ENCODE data around the gene DAP.

DAP gene

DNA sequence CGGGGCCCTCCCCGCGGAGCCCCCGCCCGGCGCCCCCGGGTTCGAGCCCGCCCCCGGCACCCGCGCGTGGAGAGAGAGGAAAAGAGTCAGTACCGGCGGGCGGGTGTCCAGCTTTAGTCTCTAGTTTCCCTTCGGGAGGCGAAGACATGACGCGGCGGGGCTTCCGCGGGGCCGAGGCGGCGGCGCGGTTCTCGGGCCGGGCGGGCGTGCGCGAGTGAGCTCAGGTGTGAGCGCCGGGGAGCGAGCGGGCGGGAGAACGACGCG lies 181 bp downstream of the DAP start:
- no peak for DNase-seq (ENCODE audit: low read depth in 3 of 3)

DNA sequence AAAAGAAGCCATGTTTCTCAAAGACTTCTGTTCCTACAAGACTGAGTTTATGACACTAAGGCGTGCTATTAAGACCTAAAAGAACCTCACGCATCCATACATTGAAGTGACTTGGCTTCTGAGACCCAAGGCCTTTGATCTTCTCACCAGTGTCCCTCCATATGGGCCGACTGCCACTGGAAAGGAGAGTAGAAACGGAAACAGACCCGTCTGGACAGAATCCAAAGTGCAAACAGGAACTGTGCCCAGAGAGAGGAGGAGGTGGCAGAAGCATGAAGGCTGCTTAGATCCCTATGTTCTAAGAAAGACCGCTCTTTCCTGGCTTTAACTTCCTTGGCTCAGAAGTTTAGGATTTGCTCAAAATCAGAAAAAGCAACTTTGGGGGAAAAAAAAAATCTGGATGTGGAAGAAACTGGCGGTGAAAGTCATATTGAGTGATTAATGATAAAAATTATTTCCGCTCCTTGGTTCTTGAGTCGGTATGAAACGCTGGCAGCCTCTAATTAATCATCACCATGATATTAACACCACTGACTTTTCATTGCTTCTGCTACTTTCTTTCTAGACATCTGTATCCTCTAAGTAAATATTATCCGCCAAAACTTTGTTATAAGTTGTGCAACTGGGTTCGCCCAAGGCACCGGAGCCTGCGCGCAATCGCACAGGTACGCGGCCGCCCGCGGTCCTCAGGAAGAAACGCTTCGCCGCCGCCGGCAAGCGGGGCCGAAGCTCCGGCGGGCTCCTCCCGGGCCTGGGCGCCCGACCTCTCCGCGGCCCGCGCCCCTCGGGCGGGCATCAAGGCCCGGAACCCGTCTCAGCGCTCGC lies 726 bp downstream of the DAP start:
- peak; percentile 9 to 26 (median 15) for DNase-seq (ENCODE audit: low read depth in 3 of 3)

DNA sequence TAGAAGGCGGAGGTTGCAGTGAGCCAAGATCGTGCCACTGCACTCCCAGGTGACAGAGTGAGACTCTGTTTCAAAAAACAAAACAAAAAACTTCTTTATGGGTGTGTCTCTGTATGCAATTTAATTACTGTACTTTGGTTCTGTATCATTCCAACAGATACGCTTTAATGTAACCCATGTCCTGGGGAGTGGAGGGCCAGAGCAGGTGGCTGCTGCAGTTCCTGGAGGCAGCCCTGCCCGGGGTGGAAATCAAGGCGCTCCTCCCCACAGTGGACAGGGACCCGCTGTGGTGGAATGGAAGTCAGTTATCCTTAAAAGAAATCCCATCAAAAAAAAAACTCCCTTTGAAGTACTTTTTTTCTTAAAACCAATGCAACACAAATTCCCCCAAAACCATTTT lies 1.9 kb downstream of the DAP start:
- no peak for DNase-seq (ENCODE audit: low read depth in 3 of 3)

DNA sequence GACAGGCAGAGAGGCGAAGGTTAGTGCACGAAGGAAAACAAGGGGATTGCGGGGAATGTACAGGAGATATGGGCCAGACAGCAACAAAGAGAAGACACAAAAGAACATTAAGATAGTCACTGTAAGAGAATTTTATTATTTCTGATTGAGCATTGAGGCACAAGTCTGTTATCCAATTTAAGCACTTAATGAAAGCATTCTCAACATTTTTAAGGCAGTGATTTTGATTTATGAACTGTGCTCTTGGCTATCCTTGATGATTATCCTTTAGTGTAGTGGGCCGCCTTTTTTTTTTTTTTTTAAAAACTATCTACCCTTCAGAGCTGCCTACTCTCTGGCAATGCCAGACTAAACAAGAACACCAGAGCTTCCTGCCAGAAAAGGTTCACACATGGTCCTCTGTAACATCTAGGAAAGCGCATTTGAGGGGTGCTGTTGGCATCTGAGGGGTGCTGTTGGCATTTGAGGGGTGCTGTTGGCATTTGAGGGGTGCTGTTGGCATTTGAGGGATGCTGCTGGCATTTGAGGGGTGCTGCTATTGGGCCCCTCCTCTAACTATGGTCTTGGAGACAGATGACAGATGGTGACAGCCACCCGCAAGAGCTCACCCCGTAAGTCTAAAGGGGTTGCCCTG lies 3.0 kb downstream of the DAP start:
- no peak for DNase-seq (ENCODE audit: low read depth in 3 of 3)

DNA sequence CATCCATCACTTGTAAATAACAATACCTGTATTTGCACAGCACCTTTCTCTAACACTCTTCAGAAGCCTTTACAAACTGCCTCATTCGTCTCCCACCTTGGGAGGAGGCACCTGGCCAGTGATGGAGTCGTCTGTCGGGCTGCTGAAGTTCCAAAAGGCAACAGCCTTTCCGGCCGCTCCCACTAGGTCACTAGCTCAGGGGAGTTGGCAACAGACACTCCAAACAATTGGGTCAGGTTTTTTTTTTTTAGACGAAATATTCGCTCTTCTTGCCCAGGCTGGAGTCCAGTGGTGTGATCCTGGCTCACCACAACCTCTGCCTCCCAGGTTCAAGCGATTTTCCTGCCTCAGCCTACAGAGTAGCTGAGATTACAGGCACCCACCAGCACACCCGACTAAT lies 4.0 kb downstream of the DAP start:
- no peak for DNase-seq (ENCODE audit: low read depth in 3 of 3)

DNA sequence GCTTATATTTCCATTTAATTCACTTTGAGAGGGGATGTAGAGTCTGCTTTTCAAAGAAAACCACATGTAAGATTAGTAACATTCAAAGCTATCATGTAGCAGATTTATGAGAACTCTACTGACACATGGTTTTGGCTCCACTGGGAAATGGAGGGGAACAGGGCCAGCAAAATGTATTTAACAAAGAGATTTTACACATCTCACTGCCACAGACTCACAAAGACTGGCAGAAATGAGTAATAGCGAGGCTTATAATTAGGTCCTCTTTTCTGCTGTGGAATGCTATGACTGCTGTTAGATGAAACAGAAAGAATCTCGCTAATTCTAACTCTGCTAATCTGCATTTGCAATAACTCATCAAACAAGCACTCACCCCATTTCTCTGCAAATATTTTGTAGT lies 4.5 kb downstream of the DAP start:
- no peak for DNase-seq (ENCODE audit: low read depth in 3 of 3)

DNA sequence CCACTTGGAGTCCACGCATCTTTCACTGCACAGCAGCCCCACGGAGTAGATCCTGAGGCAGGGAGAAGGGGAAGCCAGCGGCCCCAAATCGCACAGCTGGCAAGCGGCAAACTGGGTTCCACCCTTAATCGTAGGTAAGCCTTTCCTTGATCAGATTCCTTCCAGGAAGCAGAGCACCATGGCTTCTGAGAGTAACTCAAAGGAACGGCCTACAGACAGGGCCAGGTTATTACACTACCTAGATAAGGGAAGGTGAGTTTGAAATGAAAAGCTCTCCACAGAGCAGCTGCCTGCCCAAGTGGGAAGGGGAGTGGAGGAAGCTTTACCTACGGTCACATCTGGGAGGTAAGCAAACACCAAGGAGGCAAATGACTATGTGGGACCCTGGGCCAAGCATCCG lies 7.9 kb downstream of the DAP start:
- no peak for DNase-seq (ENCODE audit: low read depth in 3 of 3)

DNA sequence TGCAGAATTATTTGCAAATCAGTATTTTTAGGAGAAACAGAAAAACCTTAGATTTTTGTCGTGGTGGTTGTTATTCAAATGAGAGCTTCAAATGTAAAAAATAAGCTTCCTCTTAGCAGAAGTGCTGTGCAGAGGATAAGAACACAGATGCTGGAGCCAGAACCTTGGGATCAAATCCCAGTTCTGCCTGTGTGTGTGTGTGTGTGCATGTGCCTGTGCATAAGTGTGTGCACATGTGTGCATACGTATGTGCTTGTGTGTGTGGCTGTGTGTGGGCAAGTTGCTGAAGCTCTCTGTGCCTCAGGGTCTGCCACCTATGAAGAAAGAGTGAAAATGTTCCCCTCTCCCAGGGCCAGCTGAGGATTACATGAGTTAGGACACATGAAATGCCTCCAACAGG lies 8.6 kb downstream of the DAP start:
- DNase-seq (ENCODE audit: low read depth in 3 of 3) = no peak

DNA sequence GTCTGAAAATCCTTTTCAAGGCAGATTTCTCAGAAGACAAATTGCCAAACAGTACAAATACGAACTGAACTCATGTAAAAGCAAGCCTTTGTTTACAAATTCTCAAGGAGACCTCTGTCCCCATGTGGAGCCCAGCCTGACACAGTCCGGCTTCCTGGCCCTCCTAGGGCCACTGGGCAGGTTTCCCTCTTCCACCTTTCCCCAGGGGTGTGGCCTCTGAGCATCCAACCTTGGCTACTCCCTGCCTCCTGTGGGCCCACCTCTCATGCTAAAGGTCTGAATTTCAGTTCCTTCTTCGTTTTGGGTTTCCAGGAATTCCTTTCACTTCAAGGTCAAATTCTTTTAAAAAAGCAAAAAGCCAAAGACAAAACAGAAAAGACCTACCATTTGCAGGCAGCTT lies 10.1 kb downstream of the DAP start:
- no peak for DNase-seq (ENCODE audit: low read depth in 3 of 3)

DNA sequence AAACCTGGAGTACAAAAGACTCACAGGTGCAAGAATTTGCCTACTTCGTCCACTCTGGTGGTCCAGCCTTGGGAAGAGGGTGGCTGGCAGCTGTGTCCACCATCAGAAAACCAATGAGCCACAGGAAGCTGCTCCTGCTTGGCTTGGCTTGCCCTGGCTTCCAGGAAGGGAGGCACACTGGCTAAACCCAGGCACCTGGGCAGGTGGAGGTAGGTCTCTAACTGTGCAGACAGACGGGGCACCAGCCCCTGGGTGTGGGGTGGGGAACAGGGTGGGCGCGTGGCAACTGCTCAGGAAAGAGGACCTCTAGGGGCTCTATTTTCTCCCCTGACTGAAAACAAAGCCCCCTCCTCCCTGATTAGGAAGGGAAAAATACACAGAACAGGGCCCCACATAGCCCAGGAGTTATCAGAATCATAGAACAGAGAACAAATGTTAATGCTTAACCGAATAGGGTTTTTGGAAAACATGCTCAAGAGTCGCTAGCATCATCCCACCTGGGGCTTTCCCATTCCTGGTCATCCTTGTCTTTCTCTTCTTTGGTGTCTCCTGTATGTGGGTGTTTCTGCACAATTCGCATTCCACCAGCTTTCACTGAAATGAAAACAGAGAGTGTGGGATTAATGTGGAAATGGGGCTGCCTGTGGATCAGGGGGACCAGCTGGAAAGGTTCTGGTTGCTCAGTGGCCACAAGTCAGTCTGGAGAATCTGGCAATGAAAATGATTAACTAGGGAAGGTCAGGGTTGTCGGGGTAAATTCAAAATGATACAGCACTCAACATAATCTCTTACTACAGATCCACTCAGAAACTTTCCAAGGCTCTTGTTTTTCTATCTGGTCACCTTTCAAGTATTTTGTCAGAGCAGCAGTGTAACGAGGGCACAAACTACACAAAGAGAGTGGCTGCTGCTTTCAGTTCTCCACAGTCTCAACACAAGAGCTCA lies 13.1 kb downstream of the DAP start:
- no peak for DNase-seq (ENCODE audit: low read depth in 3 of 3)

DNA sequence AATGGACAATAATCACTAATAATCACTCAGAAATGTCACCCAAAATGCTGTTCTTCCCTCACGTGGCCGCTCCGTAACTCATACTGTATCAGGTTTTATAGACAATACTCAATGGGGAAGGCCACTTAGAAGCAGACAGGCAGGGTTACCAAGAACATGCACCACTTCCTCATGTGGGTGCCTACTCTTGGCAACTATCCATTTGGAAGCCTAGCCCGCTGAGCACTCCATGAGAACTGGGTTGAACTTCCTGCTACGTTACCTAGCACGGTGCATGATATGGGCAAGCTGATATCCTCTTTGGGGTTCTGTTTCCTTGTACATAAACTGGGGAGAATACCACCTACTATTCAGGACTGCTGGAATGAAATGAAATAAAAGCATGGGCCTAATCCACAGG lies 14.3 kb downstream of the DAP start:
- DNase-seq (ENCODE audit: low read depth in 3 of 3) = no peak

DNA sequence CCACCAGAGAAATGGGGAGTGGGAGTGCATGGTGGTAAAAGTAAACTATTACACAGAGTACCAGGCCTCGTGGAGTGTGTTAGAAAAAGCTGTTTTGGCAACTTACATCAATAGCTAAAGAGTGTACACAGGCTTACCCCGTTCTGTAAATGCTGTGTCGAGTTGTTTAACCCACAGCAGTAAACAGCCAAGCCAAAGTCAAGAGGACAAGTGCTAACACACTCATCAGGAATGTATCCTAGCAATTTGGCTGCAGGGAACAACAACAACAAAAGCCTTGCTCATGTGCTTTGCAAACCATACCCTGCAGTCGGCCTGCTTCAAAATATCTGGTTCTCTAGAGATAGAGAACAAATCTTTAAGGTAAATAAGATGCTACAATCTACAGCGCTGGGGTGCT lies 15.9 kb downstream of the DAP start:
- no peak for DNase-seq (ENCODE audit: low read depth in 3 of 3)

DNA sequence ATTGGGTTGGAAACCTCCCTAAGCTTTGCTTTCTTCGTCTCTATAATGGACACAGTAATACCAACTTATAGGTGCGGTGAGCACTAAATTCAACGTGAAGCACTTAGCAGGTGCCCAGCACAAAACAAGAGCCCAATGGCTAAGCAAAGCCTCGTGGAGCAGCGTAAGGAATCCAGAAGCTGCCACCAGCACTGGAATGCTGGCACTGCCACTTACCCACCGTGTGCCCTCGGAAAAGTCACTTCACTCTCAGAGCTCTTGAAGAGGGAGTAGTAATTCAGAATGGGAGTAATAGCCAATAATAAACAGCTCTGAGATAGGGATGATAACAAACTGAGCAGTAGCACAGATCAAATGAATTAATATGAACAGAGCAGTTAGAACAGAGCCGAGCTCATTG lies 16.4 kb downstream of the DAP start:
- DNase-seq (ENCODE audit: low read depth in 3 of 3) = no peak

DNA sequence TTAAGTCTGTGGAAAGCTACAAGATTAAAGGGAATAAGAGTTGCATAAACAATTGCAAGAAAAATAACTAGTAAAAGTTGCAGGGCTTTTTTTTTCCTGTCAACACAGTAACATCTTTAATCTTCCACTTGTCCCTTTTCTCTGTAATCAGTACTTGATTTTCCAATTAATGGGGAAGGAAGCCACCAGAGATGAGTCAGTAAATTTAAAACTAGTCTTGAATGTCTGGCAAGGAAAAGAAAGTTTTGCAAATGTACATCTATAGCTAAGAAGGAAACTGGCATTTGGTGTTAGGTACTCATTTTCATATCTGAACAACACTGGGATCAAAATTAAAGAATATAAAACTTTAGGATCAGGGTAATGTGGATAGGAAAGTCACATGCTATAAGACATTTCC lies 17.1 kb downstream of the DAP start:
- no peak for DNase-seq (ENCODE audit: low read depth in 3 of 3)

DNA sequence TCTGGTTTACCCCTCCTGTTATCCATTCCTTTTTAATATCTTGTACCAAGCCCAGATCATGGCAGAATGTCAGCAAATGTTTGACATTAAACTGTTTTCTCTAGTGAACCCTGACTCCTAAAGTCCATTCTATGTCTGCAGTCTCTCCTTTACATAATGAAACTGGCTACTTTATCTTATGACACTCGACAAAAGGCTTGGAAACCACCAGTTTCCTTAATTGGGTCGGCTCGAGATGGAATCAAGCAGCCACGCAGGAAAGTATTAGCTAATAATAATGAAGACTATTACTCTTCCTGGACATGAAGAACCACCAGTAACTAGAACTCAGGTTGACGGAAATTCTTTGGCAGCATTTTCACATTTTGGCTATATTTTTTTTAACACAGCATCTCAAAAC lies 17.5 kb downstream of the DAP start:
- DNase-seq (ENCODE audit: low read depth in 3 of 3) = no peak

DNA sequence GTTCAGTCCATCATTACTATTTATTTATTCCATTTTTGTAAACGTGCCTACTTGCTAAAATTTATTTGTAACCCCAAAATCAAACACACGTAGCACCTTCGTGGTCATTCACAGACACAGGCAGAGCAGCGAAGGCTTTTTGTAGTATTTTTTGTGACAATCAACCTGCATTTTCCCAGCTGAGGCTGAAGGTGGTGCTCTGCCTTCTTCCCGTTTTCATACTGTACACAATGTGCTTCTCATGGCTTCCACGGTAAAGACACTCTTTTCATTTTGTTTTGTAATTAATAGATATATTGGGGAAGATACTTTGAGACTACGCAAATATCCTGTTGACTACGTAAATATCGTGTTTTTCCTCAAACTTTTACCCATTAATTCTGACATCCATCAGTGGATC lies 19.4 kb downstream of the DAP start:
- no peak for DNase-seq (ENCODE audit: low read depth in 3 of 3)

DNA sequence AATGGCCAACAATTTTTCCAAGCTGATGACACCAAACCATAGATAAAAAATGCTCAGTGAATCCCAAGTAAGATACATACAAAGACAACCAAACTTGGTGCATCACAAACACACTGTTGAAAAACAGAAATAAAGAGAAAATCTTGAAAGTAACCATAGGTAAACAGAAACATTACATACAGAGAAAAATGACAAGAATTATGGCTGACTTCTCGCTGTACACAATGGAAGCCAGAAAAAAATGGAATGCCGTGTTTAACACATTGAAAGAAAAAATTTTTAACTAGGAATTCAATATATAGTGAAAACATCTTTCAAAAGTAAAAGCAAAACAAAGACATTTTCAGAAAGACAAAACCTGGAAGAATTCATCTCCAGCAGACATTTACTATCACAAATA lies 20.6 kb downstream of the DAP start:
- DNase-seq (ENCODE audit: low read depth in 3 of 3) = no peak

DNA sequence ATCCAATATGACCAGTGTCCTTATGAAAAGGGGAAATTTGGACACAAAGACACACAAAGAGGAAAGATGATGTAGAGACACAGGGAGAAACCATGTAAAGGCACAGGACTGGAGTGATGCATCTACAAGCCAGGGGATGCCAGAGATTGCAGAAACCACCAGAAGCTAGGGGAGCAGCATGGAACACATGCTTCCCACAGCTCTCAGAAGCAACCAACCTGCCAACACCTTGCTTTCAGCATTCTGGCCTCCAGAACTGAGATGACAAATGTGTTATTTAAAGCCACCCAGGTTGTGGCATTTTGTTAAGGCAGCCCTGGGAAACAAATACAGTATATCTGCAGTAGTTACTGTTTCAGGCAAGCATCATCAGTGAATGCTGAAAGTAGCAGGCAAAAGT lies 23.2 kb downstream of the DAP start:
- DNase-seq (ENCODE audit: low read depth in 3 of 3) = no peak

DNA sequence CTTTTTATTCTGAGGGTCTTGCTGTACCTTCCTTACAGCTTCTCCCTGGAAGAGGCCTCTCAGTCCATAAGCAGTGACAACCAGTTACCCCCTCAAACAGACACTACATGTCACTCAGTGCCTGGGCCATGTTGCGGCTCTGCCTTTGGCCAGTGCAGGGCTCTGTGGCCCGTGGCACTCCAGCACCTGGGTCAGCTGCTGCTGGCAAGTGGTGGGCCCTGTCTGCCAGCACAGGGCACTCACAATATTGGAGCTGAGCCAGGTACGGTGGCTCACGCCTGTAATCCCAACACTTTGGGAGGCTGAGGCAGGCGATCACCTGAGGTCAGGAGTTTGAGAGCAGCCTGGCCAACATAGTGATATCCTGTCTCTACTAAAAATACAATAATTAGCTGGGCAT lies 24.2 kb downstream of the DAP start:
- no peak for DNase-seq (ENCODE audit: low read depth in 3 of 3)

DNA sequence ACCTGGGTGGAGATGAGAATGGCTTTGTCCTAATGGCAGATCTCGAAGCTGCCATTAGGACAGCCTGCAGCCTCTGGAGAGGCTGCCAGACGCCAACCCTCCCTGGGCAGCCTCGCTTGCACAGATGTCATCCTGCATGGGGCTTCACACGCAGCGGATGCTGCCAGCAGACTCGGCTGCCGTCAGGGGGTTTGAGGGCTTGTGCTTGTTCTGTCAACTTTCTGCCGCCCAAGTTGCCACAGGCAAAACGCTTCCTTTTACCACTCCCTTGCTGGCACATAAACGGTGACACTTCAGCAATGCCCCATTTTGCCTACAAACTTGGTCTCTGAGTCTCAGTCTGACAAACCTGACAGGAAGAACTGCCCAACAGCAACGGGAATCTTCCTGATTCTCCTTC lies 24.7 kb downstream of the DAP start:
- DNase-seq (ENCODE audit: low read depth in 3 of 3) = no peak

DNA sequence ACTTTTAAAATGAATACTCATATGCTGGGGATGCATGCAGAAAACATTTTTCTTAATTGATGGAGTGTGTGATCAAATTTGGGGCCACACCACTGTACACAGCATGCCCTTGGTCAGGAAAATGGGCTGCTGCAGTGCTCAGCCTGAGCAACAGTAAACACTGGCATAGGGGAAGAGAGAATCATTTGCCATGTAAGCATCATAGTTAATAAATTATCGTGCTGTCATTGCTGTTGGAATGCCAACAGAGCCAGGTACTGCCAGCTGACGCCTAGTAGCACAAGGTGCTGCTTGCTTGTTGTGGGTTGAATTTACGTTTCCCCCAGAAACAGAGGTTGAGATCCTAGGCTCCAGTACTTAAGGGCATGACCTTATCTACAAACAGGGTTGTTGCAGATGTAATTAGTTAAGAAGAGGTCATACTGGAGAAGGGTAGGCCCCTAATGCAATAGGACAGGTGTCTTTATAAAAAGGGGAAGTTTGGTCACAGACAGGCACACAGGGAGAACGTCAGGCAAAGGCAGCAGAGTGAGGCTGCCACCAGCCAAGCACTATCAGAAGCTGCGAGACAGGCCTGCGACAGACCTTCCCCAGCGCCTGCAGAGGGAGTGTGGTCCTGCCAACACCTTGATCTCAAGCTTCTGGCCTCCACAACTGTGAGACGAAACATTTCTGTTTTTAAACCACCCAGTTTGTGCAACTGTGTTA lies 25.3 kb downstream of the DAP start:
- DNase-seq (ENCODE audit: low read depth in 3 of 3) = no peak

DNA sequence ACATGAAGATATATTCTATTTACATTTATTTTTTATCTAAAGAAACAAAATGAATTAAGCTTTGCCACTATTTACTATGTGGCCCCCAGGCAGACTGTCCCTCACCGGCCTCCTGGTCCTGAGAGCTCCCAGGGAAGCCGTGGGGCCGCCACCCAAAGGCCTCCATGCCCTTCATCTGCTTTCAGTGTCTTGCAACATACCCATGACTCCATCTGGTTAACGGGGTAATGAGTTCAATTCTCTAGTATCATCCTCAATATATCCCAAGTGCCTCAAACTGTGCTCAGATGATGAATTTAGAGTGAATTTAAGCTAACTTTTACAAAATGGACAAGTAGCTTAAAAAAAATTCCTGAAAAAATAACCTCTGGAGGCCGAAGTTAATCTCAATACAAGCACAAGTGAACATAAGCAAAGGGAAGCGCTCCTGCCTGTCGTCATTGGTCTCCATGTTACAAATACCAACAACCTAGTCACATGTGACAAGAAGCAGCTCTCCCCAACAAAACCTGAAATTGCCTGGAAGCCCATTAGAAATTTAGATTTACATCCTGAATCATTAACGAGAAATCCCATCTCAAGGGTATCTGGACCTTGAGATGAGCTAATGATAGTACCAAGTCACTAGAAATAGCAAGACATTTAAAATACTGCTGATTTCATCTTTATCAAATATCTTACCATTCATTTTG lies 26.1 kb downstream of the DAP start:
- DNase-seq (ENCODE audit: low read depth in 3 of 3) = no peak

Measured in stimulated activated CD4-positive, alpha-beta T cell treated with anti-CD3 and anti-CD28 coated beads, TNF-alpha, amount 100 ng/mL, for 24 hours (primary cell).